Activated naive CD8-positive, alpha-beta T cell treated with anti-CD3 and anti-CD28 coated beads, Interleukin-2, amount 10 ng/mL, durations not matched to agents 7 days and 5 days (primary cell): ENCODE results near the gene RNF208. TPM values are rescaled to one million over a fixed set of nuclear protein-coding genes. Genes with fewer than 3 reads are reported as not detected.

Experiments used
- ATAC-seq: fragments of 150-1000 bp; cut with Tn5 transposase; one replicate; pipeline ENCODE4 v1.10.0; 2021; ENCODE audit warnings: low read depth, moderate library complexity
- POLR2A ChIA-PET: fragments of 350-600 bp; sonication (Branson Sonifier 250); formaldehyde crosslinking; loops from one replicate; lab custom pipeline; 2021; ENCODE audit warnings: antibody characterized with exemption; lab: Charles Lee
- DNase-seq: peaks from one replicate; pipeline ENCODE4 v3.0.0; 2021
- H3K27ac Mint-ChIP-seq: one replicate; pipeline ENCODE4 v1.8.0; 2022; ENCODE audit warnings: mild to moderate bottlenecking, mixed read lengths
- H3K27me3 Mint-ChIP-seq: one replicate; pipeline ENCODE4 v1.8.0; 2022; ENCODE audit warnings: mild to moderate bottlenecking, moderate library complexity, mixed read lengths
- H3K36me3 Mint-ChIP-seq: one replicate; pipeline ENCODE4 v1.8.0; 2021; ENCODE audit warnings: mild to moderate bottlenecking, mixed read lengths
- H3K4me1 Mint-ChIP-seq: one replicate; pipeline ENCODE4 v1.8.0; 2021; ENCODE audit warnings: mixed read lengths
- H3K4me3 Mint-ChIP-seq: one replicate; pipeline ENCODE4 v1.8.0; 2022; ENCODE audit warnings: mild to moderate bottlenecking, moderate library complexity, mixed read lengths
- H3K9me3 Mint-ChIP-seq: one replicate; pipeline ENCODE4 v1.8.0; 2021; ENCODE audit warnings: mixed read lengths
- total RNA-seq, 2 experiments: library from RNA; stranded (reverse); gene quantifications; one replicate each; pipeline ENCODE4 v1.2.3, GENCODE V29; 2021

The RNF208 gene
- total RNA-seq, 2 experiments from 2014 or later = 5.0 to 7.2 TPM

GRCh38 chr9:137225699-137226331, 3.8 kb upstream of the RNF208 start:
- no peaks in the 10 kb centered on the region for H3K9me3 Mint-ChIP-seq
- peaks cover 2% of the 10 kb centered on the region for H3K27me3 Mint-ChIP-seq
- H3K4me1 Mint-ChIP-seq = peaks cover 7% of the 10 kb centered on the region
- DNase-seq = peak; percentile 39
- ATAC-seq = no peak
- POLR2A ChIA-PET = interaction anchor here (1.2 to 4.9 kb wide), 6 partner anchors 22 to 156 kb away, joined by 3 to 35 read pairs (median 8); partner anchors contain the start of genes MAN1B1, SAPCD2 and TPRN
- no peaks in the 10 kb centered on the region for H3K36me3 Mint-ChIP-seq
- no peak overlapping the region for H3K27ac Mint-ChIP-seq
- no peak overlapping the region for H3K4me3 Mint-ChIP-seq

GRCh38 chr9:137224830-137225694, 3.0 kb upstream of the RNF208 start, which contains the start of gene CYSRT1:
Gene CYSRT1, plus strand, starts transcription at chr9:137225174. Its CDS starts 448 bp downstream, at chr9:137225622.
- H3K9me3 Mint-ChIP-seq = no peaks in the 10 kb centered on the region
- H3K4me1 Mint-ChIP-seq = peaks cover 7% of the 10 kb centered on the region
- H3K27me3 Mint-ChIP-seq = peaks cover 2% of the 10 kb centered on the region
- H3K27ac Mint-ChIP-seq = peak within 1 kb of the TSS; percentile 82
- POLR2A ChIA-PET = interaction anchor here (0.6 to 4.9 kb wide), 13 partner anchors 15 to 527 kb away, joined by 3 to 43 read pairs (median 9); partner anchors contain the start of genes ANAPC2, MAN1B1, NDOR1 and SAPCD2
- DNase-seq (peak; percentile 49), ATAC-seq (no peak)
- H3K36me3 Mint-ChIP-seq = no peaks in the 10 kb centered on the region
- peak within 1 kb of the TSS; percentile 84 for H3K4me3 Mint-ChIP-seq

- Mint-ChIP-seq H3K36me3 (no peaks in the 10 kb centered on the region), H3K27ac (peak overlapping the region; percentile 82), H3K4me3 (peak overlapping the region; percentile 84), H3K9me3 (no peaks in the 10 kb centered on the region), H3K27me3 (peaks cover 2% of the 10 kb centered on the region), H3K4me1 (peaks cover 7% of the 10 kb centered on the region)
- ATAC-seq = peak; percentile 87
- POLR2A ChIA-PET = interaction anchor here (0.5 to 4.9 kb wide), 24 partner anchors 9 to 495 kb away, joined by 3 to 43 read pairs (median 4); partner anchors contain the start of genes ANAPC2, DPP7, MAN1B1 and NDOR1
- peak; percentile 98 for DNase-seq
Measured at GRCh38 chr9:137223078-137223970, 1.3 kb upstream of the RNF208 start.

- ATAC-seq (no peak), DNase-seq (peak; percentile 64)
- Mint-ChIP-seq H3K27ac (no peak overlapping the region), H3K4me3 (peak overlapping the region; percentile 35), H3K27me3 (no peaks in the 10 kb centered on the region), H3K9me3 (no peaks in the 10 kb centered on the region), H3K36me3 (no peaks in the 10 kb centered on the region), H3K4me1 (peaks cover 4% of the 10 kb centered on the region)
- POLR2A ChIA-PET = interaction anchor here (0.5 to 4.5 kb wide), 9 partner anchors 11 to 135 kb away, joined by 3 to 33 read pairs (median 16); partner anchors contain the start of genes ANAPC2, MAN1B1, NDOR1 and SSNA1
Measured at GRCh38 chr9:137221506-137222111, 431 bp downstream of the RNF208 start.

GRCh38 chr9:137221095-137221505, 940 bp downstream of the RNF208 start:
- no peaks in the 10 kb centered on the region for H3K9me3 Mint-ChIP-seq
- DNase-seq (no peak), ATAC-seq (no peak)
- no peaks in the 10 kb centered on the region for H3K36me3 Mint-ChIP-seq
- peak overlapping the region; percentile 21 for H3K27ac Mint-ChIP-seq
- POLR2A ChIA-PET = interaction anchor here (0.5 to 4.5 kb wide), 5 partner anchors 11 to 91 kb away, joined by 3 to 31 read pairs (median 6); partner anchors contain the start of genes NDOR1, TMEM203 and TPRN
- H3K4me3 Mint-ChIP-seq = peak overlapping the region; percentile 50
- H3K27me3 Mint-ChIP-seq = no peaks in the 10 kb centered on the region
- H3K4me1 Mint-ChIP-seq = peaks cover 4% of the 10 kb centered on the region

GRCh38 chr9:137220317-137221094, 1.5 kb downstream of the RNF208 start:
- no peaks in the 10 kb centered on the region for H3K9me3 Mint-ChIP-seq
- no peaks in the 10 kb centered on the region for H3K27me3 Mint-ChIP-seq
- H3K4me3 Mint-ChIP-seq = peak overlapping the region; percentile 50
- DNase-seq = no peak
- H3K27ac Mint-ChIP-seq = peak overlapping the region; percentile 21
- H3K4me1 Mint-ChIP-seq = peaks cover 4% of the 10 kb centered on the region
- POLR2A ChIA-PET = interaction anchor here (0.5 to 4.5 kb wide), 9 partner anchors 10 to 93 kb away, joined by 3 to 31 read pairs (median 6); partner anchors contain the start of genes ANAPC2, NDOR1, SSNA1 and TMEM203
- ATAC-seq = no peak
- no peaks in the 10 kb centered on the region for H3K36me3 Mint-ChIP-seq

- Mint-ChIP-seq H3K36me3 (no peaks in the 10 kb centered on the region), H3K4me1 (peaks cover 4% of the 10 kb centered on the region), H3K27me3 (no peaks in the 10 kb centered on the region), H3K27ac (no peak overlapping the region), H3K4me3 (no peak overlapping the region), H3K9me3 (no peaks in the 10 kb centered on the region)
- no peak for DNase-seq
- POLR2A ChIA-PET = interaction anchor here (0.5 to 2.0 kb wide), 6 partner anchors 19 to 152 kb away, joined by 3 to 7 read pairs (median 6); partner anchors contain the start of genes ANAPC2, SSNA1 and TPRN
- ATAC-seq = no peak
Measured at GRCh38 chr9:137219757-137220316, 2.2 kb downstream of the RNF208 start.

- Mint-ChIP-seq H3K36me3 (no peaks in the 10 kb centered on the region), H3K27me3 (no peaks in the 10 kb centered on the region)
- no peak for DNase-seq
Measured at GRCh38 chr9:137218754-137219271, 3.2 kb downstream of the RNF208 start.

GRCh38 chr9:137218212-137218753, 3.8 kb downstream of the RNF208 start:
- DNase-seq (no peak), ATAC-seq (no peak)
- POLR2A ChIA-PET = interaction anchor here (1.4 to 2.0 kb wide), 3 partner anchors 11 to 23 kb away, joined by 4 to 5 read pairs (median 4); partner anchors contain the start of gene TUBB4B
- H3K27ac Mint-ChIP-seq = no peak overlapping the region
- no peaks in the 10 kb centered on the region for H3K9me3 Mint-ChIP-seq
- H3K36me3 Mint-ChIP-seq = no peaks in the 10 kb centered on the region
- peaks cover 2% of the 10 kb centered on the region for H3K4me1 Mint-ChIP-seq
- no peak overlapping the region for H3K4me3 Mint-ChIP-seq
- no peaks in the 10 kb centered on the region for H3K27me3 Mint-ChIP-seq

More at GRCh38 chr9:137218754-137219271, 3.2 kb downstream of the RNF208 start:
- Mint-ChIP-seq H3K4me3 (no peak overlapping the region), H3K9me3 (no peaks in the 10 kb centered on the region), H3K4me1 (peaks cover 2% of the 10 kb centered on the region), H3K27ac (no peak overlapping the region)
- ATAC-seq = no peak
- POLR2A ChIA-PET = interaction anchor here (1.4 to 2.0 kb wide), 5 partner anchors 11 to 89 kb away, joined by 4 to 6 read pairs (median 4); partner anchors contain the start of genes ANAPC2, SSNA1 and TUBB4B

- Mint-ChIP-seq H3K4me3 (no peak overlapping the region), H3K4me1 (no peaks in the 10 kb centered on the region), H3K27ac (no peak overlapping the region), H3K27me3 (no peaks in the 10 kb centered on the region), H3K36me3 (no peaks in the 10 kb centered on the region), H3K9me3 (no peaks in the 10 kb centered on the region)
- POLR2A ChIA-PET = interaction anchor here (1.3 to 2.0 kb wide), 4 partner anchors 10 to 30 kb away, joined by 3 to 5 read pairs (median 4); partner anchors contain the start of genes ANAPC2, SSNA1 and TUBB4B
- ATAC-seq (no peak), DNase-seq (no peak)
Measured at GRCh38 chr9:137217276-137218211, 4.5 kb downstream of the RNF208 start.
